Activated CD4-positive, alpha-beta T cell treated with anti-CD3 and anti-CD28 coated beads, Interleukin-2, amount 50 U/mL, for 16 hours (primary cell): Measurements from ENCODE around the gene MAD1L1.

Experiments
- DNase-seq: peaks from one replicate; pipeline ENCODE4 v3.0.0-alpha.2; 2020

Gene MAD1L1

DNA sequence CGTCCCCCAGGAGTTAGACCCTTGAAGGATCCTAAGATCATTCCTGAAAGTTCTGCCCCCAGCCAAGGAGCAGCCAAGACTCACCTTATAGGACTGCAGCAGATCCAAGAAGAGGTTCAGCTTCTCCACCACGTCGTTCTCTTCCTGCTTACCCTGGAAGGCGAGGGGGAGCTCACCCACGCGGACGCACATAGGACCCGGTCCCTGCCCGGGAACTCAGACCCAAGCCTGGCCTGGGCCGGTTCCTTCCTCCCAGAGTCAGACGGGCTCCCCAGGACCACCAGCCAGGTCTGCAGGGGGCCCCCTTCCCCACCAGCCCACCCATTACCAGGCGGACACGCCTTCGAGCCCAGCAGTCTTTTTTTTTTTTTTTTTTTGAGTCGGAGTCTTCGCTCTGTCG lies 24.9 kb upstream of the MAD1L1 start:
- DNase-seq = no peak

DNA sequence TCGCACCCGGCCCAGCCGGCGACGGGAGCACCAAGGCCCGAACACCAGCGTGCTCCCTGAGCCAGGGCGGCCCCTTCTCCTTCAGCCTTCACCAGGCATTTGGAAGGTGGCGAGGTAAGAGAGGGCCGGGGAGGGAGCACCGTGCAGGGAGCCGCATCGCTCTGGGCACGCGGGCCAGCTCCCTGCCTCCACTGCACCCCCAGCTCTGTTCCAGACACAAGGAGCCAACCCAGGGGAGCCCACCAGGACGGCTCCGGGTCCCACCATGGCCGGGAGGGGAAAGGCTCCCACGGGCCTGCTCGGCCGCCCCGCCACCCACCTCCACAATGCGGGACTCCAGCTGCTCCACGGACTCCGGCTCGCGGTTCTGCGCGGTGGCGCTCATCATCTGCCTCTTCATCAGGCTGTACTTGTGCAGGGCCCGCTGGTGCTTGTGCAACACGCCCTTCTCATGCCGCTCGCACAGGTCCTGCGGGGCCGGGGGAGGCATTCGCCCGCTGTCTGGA lies 24.4 kb upstream of the MAD1L1 start:
- no peak for DNase-seq

DNA sequence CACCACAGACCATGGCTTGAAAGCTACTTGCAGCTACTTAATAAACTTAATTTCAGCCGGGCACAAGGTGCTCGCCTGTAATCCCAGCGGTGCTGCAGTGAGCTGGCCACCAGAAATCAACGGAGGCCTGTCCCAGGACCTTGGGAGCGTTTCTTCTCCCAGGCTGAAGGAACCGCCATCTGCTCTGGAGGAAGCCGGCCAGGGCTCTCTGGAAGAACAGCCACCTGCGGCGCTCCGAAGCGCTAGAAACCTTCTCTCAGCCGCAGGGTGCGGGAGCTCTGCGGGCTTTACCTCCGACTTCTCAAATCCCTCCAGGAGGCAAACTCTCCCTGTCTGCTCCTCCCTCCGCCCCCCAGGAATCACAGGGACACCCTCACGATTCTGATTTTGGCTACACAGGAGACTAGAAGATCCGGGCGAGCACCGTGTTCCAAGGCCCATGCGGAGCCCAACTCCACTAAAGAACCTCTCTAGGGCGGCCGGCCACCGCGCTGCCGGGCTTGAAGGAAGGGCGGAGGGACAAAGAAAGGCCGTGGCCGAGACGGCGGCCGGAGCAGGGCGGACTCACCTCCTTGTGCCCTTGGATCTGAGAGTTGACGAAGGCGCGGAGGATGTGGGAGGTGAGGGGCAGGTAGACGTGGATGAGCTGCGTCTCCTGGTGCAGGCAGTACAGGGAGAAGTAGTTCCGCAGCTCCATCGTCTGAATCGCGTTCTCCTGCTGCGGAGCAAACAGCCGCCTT lies 23.7 kb upstream of the MAD1L1 start:
- DNase-seq = no peak

DNA sequence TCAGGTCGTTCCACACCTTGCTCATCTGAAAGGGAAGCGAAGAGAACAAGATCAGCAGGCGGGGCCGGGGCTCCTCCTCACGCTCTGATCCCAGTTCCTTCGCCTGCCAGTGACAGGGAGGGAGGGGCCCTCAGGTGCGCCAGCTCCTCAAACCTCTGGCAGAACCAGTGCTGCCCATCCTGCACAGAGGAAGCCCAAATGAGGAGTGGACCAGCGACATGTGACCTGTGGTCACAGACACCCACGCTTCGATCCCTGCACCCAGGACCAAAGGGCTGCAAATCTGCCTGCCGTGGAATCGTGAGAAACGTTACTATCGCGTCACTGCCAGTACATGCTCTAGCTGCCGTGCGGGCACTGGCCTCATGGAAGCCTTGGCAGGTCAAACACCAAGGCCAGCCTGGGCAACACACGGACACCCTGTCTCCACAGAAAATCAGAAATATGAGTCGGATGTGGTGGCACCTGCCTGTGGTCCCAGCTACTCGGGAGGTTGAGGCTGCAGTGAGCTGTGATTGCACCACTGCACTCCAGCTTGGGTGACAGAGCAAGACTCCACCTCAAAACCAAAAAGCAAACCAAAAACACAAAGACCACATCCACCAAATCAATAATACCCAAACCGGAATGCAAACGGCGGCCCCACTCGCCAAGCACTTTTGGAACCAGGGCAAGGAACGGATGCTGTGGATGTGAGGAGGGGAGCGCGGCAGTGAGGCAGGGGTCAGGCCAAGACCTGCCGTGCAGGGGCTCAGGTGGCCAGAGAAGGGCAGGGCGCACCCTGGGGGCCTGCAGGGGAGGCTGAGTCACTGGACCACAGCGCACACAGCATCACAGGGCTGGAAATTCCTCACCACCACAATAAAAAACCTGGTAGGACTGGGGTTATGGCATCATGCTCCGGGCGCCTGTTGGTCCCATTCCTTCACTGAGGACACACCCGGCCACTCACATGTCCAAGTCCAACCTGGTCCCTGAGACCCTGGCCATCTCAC lies 22.7 kb upstream of the MAD1L1 start:
- peak; percentile 40 for DNase-seq

DNA sequence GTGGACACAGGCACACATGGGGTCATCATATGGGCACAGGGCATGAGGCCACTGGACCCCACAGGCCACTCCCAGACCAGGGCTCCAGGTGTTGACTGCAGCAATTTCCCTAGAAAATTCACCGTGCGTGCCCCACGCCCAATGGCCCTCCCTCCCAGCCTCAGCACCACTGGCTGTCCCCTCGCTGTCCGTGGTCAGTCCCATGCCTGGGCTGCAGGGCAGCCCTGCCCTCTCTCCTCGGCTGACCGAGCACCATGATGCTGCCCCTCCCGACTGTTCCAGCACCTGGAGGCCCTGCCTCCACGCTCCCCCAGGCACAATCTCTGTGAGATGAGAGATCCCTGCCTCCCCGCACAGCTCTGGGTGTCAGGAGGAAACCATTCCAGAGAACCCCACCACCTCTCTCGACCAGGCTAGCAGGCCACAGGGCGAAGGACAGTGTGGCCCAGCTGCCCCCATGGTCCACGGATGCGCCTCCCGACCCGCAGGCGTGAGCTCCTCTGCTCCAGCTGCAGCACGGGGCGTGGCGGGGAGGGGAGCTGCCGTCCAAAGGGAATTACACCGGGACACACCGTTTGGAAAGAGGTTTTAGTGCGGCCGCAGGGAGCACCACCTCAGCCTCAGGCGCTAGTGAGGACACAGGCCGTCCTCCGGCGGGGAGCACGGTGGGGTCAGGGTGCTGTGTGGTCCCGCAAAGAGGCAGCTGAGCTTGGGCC lies 21.8 kb upstream of the MAD1L1 start:
- DNase-seq = no peak

DNA sequence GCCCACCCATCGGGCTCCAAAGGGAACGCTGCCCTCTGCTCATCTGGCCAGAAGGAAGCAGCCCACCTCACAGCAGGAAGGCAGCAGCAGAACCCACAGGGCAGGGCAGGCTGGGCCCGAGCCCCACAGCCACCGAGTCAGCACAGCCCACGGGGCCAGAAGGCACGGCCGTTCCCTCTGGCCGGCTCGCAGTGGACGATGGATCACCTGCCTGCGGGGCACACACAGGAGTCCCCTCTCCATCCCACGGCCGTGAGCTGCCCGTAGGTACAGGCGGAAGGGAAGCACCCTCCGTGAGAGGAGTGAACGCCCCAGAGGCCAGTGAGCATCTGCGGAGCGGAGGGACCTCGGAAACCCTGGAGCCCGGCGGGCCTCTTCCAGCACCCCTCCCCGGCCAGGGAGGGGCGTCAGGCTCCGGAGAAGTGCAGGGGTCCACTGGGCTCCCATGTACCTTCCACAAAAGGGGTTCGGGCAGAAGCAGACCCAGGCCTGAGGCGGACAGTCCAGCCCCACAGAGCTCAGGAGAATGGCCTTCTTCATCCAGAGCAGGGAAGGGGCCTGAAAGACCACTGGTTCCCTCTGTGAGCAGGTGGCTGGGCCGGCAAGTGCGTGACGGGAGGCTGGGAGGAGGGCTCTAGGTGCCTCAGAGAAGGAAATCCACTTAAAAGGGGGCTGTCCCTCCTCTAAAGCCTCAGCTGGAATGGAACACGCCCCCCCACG lies 20.9 kb upstream of the MAD1L1 start:
- no peak for DNase-seq

DNA sequence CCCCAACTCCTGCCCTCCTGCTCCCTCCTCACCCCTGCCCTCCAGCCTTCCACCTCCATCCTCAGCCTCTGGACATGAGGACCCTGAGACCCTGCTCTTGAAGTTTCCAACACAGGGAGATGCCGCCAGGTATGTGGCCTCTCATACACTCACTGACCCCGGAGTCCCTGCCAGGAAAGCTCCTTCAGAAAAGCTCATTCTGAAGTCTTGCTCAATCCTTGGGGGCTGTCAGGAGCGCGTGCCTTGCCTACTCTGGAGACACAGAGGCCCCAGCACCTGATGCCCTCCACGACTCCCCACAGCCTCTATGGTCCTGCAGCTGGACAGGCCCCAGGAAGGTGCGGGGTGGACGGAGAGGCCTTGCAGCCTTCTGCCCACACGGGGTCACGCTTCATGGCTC lies 20.3 kb upstream of the MAD1L1 start:
- DNase-seq = no peak

DNA sequence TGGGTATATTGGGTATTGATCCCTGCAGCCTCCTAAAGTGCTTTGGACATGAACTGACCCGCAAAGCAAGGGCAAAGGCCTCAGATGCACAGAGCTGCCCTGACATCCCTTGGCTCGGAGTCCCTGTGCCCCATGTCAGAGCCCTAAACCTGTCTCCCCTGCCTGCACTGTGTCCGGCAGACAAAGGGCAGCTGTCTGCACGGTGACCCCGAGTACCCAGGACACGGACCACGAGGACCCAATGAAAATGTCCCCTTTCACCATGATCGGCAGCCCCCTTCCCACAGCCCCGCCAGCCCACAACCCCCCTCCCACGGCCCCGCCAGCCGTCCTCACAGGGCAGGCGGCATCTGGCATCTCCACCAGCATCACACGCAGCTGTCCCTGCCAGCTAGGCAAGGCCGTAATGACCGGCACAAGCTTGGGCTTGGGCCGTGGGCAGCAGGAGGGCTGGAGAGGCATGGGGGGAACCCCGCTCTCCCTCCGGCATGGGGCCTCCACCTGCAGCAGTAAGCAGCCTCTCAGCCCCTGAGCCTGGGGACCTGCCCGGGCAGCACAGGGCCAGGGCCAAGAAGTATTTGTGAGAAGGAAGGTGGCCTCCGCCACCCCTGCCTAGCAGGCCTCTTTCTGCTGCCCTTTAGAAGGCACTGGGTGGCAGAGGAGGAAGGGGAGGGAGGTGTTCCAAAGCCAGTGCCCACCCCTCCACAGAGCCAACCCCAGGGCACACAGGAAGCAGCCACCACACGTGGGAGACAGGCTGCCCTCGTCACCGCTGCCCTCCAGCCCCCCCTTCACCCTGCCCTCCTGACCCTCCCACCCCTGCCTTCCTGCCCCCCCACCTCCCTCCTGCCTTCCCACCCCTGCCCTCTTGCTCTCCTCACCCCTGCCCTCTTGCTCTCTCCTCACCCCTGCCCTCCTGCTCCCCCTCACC lies 19.4 kb upstream of the MAD1L1 start:
- DNase-seq = no peak

DNA sequence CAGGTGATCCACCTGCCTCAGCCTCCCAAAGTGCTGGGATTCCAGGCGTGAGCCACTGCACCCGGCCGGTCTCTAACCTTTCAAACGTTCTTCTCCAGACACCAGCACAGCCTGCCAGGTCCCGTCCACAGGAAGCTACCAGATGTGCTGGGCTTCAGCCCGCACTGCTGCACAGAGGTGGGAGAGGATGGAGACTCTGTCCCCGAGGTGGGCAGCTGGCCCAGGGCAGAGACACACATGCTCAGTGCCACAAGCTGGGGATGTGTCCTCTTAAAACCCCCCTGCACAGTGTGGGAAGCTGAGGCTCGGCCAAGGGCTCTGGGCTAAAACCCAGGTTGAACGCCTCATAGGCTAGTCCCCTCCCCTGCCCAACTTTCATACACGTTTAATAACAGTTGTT lies 18.6 kb upstream of the MAD1L1 start:
- DNase-seq = no peak

DNA sequence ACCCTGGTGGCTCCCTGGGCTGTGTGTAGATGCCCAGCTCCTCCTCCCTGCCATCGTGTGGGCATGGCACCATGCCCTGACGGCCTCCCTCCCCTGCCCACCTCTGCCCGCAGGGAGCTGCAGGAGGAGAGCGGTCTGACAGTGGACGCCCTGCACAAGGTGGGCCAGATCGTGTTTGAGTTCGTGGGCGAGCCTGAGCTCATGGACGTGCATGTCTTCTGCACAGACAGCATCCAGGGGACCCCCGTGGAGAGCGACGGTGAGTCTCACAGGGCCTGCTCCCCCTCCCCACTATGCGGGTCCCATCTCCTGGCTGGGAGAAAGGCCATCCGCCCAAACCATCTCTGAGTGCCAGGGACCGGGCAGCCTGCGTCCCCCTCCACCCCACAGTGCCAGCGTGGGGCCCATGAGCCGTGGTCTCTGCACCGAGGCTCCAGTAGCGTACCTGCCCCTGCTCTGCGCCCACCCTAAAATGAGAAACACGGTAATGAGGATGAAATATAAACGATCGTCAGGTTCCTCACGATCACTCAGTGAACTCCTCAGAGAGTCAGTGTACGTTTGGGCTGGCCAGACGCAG lies 17.1 kb upstream of the MAD1L1 start:
- no peak for DNase-seq

DNA sequence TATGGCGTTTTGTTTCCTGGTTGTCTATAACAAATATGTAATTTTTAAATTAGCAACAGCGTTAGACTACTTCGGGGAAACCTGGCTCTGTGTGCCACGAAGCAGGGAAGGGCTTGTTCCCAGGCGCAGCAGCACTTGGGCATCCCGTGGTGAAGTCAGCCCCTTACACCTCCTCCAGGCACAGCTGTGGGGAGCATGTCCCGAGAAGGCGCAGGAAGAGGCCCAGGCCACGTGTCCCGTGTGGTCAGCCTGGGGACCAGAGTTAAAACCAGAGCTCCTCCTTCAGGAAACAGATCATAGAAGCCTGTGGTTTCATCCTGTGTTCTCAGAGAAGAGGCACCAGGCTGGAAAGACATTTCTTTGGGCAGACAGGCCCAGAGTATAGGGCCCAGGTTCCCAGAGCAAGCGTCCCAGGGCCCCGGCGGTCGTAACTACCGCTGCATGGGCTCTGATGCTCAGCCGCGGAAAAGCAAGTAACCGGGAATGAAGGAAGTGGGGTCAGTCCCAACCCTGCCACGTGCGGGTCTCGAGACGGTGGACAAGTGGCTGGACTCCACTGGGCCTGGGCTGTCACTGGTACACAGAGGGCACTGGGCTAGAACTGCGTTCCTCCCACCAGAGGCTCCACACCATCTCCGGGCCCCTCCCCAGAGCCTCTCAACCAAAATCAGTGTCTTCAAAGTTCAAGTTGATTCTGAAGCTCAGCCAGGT lies 16.4 kb upstream of the MAD1L1 start:
- DNase-seq = peak; percentile 70

DNA sequence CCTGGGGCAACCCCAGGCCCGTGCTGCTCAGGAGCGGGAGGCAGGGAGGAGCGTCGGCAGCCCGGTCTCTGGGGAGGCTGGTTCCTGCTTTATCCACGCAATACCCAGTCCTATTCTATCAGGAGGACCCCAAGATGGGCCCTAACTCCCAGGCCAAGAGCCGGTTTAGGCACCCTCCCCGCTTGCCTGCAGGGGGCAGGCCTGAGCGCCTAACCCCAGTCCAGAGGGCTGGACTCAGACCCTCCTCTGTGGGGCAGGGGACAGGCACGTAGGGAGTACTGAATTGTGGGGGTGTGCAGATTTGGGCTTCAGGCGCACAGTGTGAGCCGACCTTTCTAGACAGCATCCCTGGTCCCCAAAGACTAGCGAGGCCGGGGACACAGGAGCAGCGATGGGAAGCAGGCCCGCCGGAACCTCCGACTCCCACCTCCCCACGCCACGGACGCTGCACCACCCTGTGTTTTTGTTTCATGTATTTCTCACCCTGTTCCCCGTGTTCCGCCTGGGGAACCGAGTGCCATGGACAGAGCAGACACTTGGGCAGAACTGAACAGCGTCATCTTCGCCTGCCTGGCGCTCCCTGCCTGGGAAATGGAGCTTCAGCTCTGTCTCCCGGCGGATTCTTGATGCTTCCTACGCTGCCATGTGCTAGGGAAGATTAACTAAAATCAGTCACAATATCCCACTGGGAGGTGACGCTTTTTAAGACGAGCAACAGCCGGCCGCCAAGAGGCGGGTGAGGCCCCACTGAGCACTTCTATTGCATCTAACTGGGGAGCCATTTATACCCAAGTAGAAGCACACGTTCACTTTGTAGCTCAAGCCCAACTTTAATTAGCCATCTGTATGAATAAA lies 14.6 kb upstream of the MAD1L1 start:
- peak; percentile 27 for DNase-seq

DNA sequence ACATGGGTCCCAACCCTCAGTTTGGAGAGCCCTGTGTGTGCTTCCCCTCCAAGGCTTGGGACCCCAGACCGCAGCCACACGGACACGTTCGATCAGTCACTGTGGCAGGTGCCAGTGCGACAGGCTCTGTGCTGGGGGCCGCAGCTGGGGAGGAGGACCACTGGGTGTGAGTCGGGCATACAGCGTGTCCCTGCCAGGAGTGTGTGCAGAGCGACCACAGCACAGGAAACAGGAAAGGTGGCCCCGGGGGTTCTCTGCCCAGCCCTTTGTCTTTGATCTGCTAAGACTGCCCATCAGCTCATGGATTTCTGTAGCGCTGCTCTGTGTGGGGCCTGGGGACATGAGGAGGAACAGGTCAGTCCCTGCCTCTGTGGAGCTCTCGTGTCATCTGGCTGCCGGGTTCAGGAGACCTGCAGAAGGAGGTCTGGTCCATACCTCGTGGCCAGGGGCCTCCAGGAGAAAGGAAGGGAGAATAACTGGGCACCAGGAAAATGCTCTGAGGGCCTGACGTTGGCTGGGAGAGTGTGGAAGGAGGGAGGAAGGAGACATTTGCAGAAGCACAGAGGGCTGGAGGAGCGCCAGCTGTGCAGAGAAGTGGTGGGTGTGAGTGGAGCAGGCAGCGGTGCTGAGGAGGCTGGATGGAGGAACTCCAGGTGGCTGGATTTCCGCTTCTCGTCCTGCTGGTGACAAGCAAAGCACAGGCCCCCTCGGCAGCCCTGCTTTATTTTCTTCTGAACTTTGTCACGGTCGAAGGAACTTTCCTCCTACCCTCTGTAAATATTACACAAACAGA lies 13.3 kb upstream of the MAD1L1 start:
- no peak for DNase-seq

DNA sequence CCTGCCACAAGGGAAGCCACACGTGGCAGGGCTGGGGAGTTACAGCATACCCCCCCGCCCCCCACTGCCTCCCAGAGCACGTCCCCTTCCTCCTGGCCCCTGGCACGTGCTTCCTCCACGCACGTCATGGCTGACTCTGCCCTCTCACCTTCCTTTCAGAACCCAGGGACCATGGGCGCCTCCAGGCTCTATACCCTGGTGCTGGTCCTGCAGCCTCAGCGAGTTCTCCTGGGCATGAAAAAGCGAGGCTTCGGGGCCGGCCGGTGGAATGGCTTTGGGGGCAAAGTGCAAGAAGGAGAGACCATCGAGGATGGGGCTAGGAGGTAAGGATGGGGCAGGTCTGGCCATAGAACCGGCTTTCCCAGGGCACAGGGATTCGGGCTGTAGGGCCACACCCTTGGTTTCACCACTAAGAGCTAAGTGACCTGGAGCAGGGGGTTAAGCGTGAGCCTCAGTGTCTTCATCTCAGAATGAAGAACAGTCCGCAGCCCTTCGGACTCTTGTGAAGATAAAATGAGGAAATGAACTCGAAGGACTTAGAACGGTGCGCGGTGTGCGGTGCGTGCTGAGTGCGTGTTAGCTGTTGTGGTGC lies 11.8 kb upstream of the MAD1L1 start:
- DNase-seq = no peak

DNA sequence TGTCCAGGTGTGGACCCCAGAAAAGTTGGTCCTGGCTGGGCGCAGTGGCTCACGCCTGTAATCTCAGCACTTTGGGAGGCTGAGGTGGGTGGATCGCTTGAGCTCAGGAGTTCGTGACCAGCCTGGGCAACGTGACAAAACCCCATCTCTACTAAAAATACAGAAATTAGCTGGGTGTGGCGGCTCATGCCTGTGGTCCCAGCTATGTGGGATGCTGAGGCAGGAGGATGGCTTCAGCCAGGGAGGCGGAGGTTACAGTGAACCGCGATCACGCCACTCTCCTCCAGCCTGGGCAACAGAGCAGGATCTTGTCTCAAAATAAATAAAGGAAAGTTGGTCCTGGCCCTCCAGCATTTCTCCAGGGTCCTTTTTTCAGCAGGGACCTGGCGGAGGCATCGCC lies 10.7 kb upstream of the MAD1L1 start:
- DNase-seq = no peak

DNA sequence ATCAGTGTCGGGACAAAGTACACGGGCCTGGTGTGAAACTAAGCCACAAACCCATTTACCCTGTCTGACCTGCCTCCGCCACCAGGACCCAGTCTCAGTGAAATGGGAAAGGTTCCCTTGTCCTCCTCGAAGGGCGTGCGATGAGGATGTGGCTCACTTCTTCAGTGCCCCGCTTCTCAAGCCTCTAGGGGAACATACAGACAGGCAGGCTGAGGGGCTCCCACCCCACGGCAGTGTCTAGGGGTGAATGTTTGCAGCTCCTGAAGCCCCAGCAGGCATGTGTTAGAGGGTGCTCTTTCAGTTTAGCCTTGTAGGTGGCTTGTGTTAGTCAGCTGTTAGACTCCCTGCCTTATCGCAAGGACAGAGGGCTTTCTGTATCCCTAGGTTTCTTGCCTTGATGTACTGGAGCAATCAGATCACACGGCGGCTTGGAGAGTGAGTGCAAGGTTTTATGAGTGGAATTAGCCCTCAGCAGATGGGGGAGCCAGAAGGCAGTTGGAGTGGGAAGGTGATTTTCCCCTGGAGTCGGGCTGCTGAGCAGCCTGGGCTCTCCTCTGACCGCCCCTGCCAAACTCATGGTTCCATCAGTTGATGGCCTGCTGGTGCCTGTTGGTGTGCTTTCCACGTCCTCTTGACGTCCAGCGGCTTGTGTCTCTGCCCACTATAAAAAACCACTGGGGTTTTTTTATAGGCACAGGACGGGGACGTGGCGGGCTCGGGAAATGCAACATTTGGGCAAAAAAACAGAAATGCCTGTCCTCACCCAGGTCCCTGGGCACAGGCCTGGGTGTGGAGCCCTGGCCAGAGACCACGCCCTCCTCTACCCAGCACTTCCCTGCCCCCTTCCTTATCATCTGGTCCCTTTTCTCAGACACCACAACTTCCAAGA lies 10.0 kb upstream of the MAD1L1 start:
- peak; percentile 39 for DNase-seq
